AG09319 (cell line): ENCODE results near the gene SNX4.
"Not testable (repeated sequence)": the region's sequence is repeated elsewhere in the genome, so short reads cannot be mapped to it uniquely, and the experiment has no call there.

Experiments
- DNase-seq: peaks from one replicate; pipeline ENCODE4 v3.0.0-alpha.2; 2010; ENCODE audit warnings: low read depth; ENCODE audit errors: extremely low read depth
- CTCF ChIP-seq: IDR thresholded peaks from 2 replicates; pipeline ENCODE4 v1.5.1; 2011; ENCODE audit warnings: low read depth, mild to moderate bottlenecking, inconsistent platforms, low read length, moderate library complexity

The SNX4 gene

DNA sequence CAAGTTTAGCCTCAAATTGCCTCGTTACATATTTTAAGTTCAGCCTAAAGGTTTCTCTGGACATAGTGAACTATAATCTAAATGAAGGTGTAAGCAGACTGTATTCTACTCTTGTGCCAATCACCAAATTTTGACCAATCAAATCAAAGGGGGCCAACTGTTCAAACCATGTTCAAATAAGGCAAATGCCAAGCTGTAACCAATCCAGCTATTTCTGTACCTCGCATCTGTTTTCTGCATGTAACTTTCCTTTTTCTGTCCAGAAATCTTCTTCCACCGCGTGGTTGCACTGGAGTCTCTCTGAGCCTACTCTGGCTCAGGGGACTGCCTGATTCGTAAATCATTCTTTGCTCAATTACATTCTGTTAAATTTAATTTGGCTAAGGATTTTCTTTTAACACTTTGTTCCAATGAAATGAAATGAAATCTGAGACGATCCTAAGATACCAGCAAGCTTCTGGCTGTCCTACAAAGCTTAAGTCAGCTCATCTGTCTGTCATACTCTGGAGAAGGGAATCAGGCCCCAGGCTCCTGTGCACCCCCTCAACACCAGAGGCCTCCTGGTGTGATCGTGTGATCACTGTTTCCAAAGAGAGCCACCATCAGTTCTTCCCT, 91.7 kb downstream of the SNX4 start:
- no peak for TF ChIP-seq CTCF
- DNase-seq = no peak

DNA sequence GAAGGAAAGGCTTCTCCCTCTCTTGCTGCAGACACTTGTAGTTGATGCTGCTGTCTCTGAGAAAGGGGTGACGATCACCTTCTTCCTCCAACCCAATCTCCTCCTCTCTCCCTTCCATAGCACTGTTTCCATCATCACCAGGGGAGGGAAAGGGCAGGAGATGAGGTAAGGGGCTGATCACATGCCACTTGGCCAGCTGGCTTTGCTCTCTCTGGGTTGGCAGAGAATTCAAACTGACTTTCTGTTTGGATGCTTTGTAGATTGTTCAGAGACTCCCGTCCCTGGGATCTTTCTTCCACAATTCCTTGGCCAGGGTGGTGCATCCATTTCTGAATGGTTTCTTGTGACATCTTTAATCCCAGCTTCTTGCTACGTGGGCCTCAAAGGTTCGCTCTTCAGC, 101.7 kb downstream of the SNX4 start:
- peak; percentile 12 for DNase-seq
- TF ChIP-seq CTCF = no peak

- no peak for TF ChIP-seq CTCF
- DNase-seq = no peak
Measured at GRCh38 chr3:125416235-125416634, 103.8 kb downstream of the SNX4 start.

DNA sequence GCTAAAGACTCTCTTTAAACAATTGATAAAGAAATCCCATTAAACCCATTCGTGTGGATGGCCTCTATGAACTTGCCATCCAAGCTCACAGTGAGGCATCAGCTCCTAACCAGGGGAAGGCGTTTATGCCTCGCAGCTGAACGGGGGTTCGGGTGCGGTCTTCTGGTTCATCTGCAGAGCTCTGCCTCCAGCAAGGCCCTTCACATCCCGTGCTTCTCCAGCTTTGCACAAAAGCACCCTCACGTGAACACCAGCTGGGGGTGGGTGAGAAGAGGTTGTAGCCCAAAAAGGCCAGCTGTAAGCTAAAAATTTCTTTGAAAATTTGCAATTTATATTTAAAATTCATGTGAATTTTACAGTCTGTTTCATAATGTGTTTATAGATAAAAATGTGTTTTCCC, 105.3 kb downstream of the SNX4 start:
- no peak for TF ChIP-seq CTCF
- no peak for DNase-seq

DNA sequence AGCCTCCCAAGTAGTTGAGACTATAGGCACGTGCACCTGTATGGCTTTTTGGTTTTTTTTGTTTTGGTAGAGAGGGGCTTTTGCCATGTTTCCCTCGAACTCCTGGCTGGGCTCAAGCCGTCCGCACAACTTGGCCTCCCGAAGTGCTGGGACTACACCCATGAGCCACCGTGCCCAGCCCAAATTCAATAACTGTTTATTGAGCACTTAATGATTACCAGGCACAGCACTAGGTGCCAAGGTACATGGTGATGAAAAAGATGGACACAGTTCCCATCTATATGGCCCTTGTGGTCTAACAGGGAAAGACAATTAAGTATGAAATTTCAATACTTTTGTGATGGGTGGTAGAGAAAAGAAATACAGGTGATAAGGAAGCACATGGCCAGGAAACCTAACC, 109.1 kb downstream of the SNX4 start:
- no peak for TF ChIP-seq CTCF
- no peak for DNase-seq

- no peak for DNase-seq
- no peak for TF ChIP-seq CTCF
Measured at GRCh38 chr3:125406070-125406469, 113.9 kb downstream of the SNX4 start.

DNA sequence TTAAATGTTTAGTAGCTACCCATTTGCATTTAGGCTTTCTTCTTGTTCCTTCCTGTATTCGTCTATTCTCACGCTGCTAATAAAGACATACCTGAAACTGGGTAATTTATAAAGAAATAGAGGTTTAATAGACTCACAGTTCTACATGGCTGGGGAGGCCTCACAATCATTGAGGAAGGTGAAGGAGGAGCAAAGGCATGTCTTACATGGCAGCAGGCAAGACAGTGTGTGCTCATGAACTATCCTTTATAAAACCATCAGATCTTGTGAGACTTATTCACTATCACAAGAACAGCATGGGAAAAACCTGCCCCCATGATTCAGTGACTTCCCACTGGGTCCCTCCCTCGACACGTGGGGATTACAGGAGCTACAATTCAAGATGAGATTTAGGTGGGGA, 114.5 kb downstream of the SNX4 start:
- not testable (repeated sequence) for DNase-seq

DNA sequence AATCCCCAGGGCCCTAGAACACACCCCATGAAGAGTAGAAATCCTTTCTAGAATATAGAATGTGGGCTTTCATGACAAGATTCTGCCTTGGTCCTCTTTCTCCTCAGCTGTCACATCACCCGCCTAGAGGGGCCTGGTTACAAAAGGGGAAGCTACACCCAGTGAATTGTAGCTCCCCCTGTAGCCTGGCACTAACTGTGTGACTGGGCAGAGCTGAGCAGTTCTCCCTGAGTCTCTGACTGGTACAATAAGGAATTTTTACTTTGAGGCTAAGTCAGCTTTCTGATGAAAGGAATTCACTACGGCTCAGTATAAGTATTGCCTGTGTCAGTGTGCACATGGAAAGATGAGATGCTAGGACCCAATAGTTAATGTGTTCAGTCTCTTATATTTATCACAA, 116.2 kb downstream of the SNX4 start:
- DNase-seq = no peak
- TF ChIP-seq CTCF = no peak
